H1 (cell line): Measurements from ENCODE around the gene ASB7. TPM values are rescaled to one million over a fixed set of nuclear protein-coding genes. Genes with fewer than 3 reads are reported as not detected.

ENCODE experiments used
- CTCF ChIA-PET: fragments of 300-600 bp; sonication (Branson Sonifier 250); formaldehyde crosslinking; loops from one replicate; lab custom pipeline; 2021; ENCODE audit not compliant: partially characterized antibody; lab: Charles Lee
- POLR2A ChIA-PET: fragments of 300-600 bp; sonication (Branson Sonifier 250); formaldehyde crosslinking; loops from one replicate; lab custom pipeline; 2021; ENCODE audit warnings: inconsistent platforms; ENCODE audit not compliant: partially characterized antibody; lab: Charles Lee
- DNase-seq, 2 experiments: peaks; one replicate each; pipeline versions ENCODE4 v3.0.0 to v3.0.0-alpha.2; 2010 to 2022; ENCODE audit warnings: low spot score in 2 of 2, low read depth in 1 of 2, mixed read lengths in 1 of 2
- FAIRE-seq: peaks from 2 replicates; lab custom pipeline; 2011; peaks lifted over from hg19 to GRCh38; lab: Jason Lieb, UNC
- H2AFZ ChIP-seq: 2 replicates; pipeline ENCODE4 v1.8.1; 2012; ENCODE audit warnings: low read length, inconsistent platforms
- H2AK5ac ChIP-seq: 2 replicates; pipeline ENCODE4 v1.6.1; 2013; ENCODE audit warnings: low read depth, low read length
- H2BK120ac ChIP-seq: replicated peaks from 2 replicates; pipeline ENCODE3; 2013; ENCODE audit warnings: low read depth, low read length, inconsistent platforms
- H2BK12ac ChIP-seq: 2 replicates; pipeline ENCODE4 v1.6.1; 2013; ENCODE audit warnings: low read depth, low read length
- H2BK15ac ChIP-seq: 2 replicates; pipeline ENCODE4 v1.6.1; 2013; ENCODE audit warnings: low read length
- H2BK20ac ChIP-seq: 2 replicates; pipeline ENCODE4 v1.6.1; 2013; ENCODE audit warnings: low read length
- H2BK5ac ChIP-seq: 2 replicates; pipeline ENCODE4 v1.6.1; 2013; ENCODE audit warnings: low read depth, low read length
- H3K14ac ChIP-seq: 2 replicates; pipeline ENCODE4 v1.6.1; 2013; ENCODE audit warnings: inconsistent platforms; ENCODE audit not compliant: insufficient read length
- H3K18ac ChIP-seq: 2 replicates; pipeline ENCODE4 v1.6.1; 2013; ENCODE audit warnings: low read length; ENCODE audit errors: extremely low read depth
- H3K23ac ChIP-seq: 2 replicates; pipeline ENCODE4 v1.6.1; 2013; ENCODE audit warnings: inconsistent platforms; ENCODE audit not compliant: insufficient read length
- H3K23me2 ChIP-seq: 2 replicates; pipeline ENCODE4 v1.6.1; 2013; ENCODE audit warnings: low read depth, low read length
- H3K27ac ChIP-seq: 2 replicates; pipeline ENCODE4 v1.6.1; 2011; ENCODE audit warnings: low read depth, low read length, inconsistent platforms
- H3K27me3 ChIP-seq, 4 experiments: replicated peaks in 1 of 4; 1 replicate in 1 of 4; 2 replicates in 3 of 4; pipeline versions ENCODE4 v1.6.1 to v1.8.1; 2011 to 2013; ENCODE audit warnings: low read length in 3 of 4, mild to moderate bottlenecking in 3 of 4, inconsistent platforms in 2 of 4, mixed read lengths in 2 of 4, moderate library complexity in 1 of 4; ENCODE audit not compliant: control insufficient read depth in 3 of 4, insufficient read depth in 3 of 4; ENCODE audit errors: extremely low read depth in 1 of 4
- H3K36me3 ChIP-seq, 4 experiments: 2 replicates each; pipeline versions ENCODE4 v1.6.1 to v1.8.1; 2011 to 2013; ENCODE audit warnings: mild to moderate bottlenecking in 4 of 4, low read length in 3 of 4, moderate library complexity in 2 of 4, control low read depth in 1 of 4, inconsistent platforms in 1 of 4; ENCODE audit not compliant: insufficient read depth in 4 of 4, control insufficient read depth in 2 of 4
- H3K4ac ChIP-seq: replicated peaks from 2 replicates; pipeline ENCODE3; 2013; ENCODE audit warnings: low read length, low read depth, mixed read lengths, inconsistent platforms; ENCODE audit not compliant: insufficient read length
- H3K4me1 ChIP-seq, 4 experiments: replicated peaks in 1 of 4; 1 replicate in 1 of 4; 2 replicates in 3 of 4; pipeline versions ENCODE4 v1.6.1 to v1.8.1; 2011 to 2013; ENCODE audit warnings: low read length in 3 of 4, inconsistent platforms in 2 of 4, mixed read lengths in 1 of 4; ENCODE audit not compliant: insufficient read depth in 4 of 4, control insufficient read depth in 3 of 4
- H3K4me2 ChIP-seq, 2 experiments: 2 replicates each; pipeline versions ENCODE4 v1.6.1 to v1.8.1; 2011 to 2013; ENCODE audit warnings: low read depth in 2 of 2, low read length in 2 of 2, control low read depth in 1 of 2, inconsistent platforms in 1 of 2, mild to moderate bottlenecking in 1 of 2; ENCODE audit not compliant: insufficient read depth in 1 of 2
- H3K4me3 ChIP-seq, 4 experiments: fragments of 200-600, 300-600 bp in 1 of 4; sonication (generic), shearing (Covaris generic), sonication (Bioruptor Twin) in 1 of 4; 2 replicates each; pipeline versions ENCODE4 v1.5.1 to v1.8.1; 2011 to 2016; ENCODE audit warnings: low read length in 4 of 4, low read depth in 3 of 4, control low read depth in 2 of 4, inconsistent platforms in 2 of 4, mild to moderate bottlenecking in 2 of 4, mixed read lengths in 1 of 4, moderate library complexity in 1 of 4; ENCODE audit not compliant: insufficient read depth in 2 of 4; ENCODE audit errors: extremely low read depth in 1 of 4
- H3K56ac ChIP-seq: replicated peaks from 2 replicates; pipeline ENCODE3; 2013; ENCODE audit warnings: low read depth, mild to moderate bottlenecking, mixed read lengths, low read length, inconsistent platforms; ENCODE audit not compliant: insufficient read length
- H3K79me1 ChIP-seq: 2 replicates; pipeline ENCODE4 v1.6.1; 2013; ENCODE audit warnings: low read depth, low read length, control low read depth
- H3K79me2 ChIP-seq, 2 experiments: 2 replicates each; pipeline versions ENCODE4 v1.6.1 to v1.8.1; 2012 to 2013; ENCODE audit warnings: low read length in 2 of 2, mild to moderate bottlenecking in 2 of 2, inconsistent platforms in 1 of 2; ENCODE audit not compliant: insufficient read depth in 2 of 2, control insufficient read depth in 1 of 2
- H3K9ac ChIP-seq, 4 experiments: replicated peaks in 1 of 4; 1 replicate in 1 of 4; 2 replicates in 3 of 4; pipeline versions ENCODE4 v1.6.1 to v1.8.1; 2011 to 2013; ENCODE audit warnings: low read depth in 3 of 4, low read length in 3 of 4, control low read depth in 2 of 4, mild to moderate bottlenecking in 2 of 4, moderate library complexity in 2 of 4, inconsistent platforms in 1 of 4; ENCODE audit errors: extremely low read depth in 1 of 4
- H3K9me3 ChIP-seq, 2 experiments: 2 replicates each; pipeline versions ENCODE4 v1.6.1 to v1.8.1; 2012 to 2013; ENCODE audit warnings: mild to moderate bottlenecking in 2 of 2, moderate library complexity in 2 of 2, control low read depth in 1 of 2, inconsistent platforms in 1 of 2, low read depth in 1 of 2, low read length in 1 of 2, mixed read lengths in 1 of 2; ENCODE audit not compliant: insufficient read depth in 2 of 2
- H4K20me1 ChIP-seq, 2 experiments: replicated peaks in 1 of 2; 2 replicates each; pipeline versions ENCODE3 to v1.8.1; 2011 to 2013; ENCODE audit warnings: inconsistent platforms in 2 of 2, low read length in 2 of 2, mild to moderate bottlenecking in 1 of 2; ENCODE audit not compliant: insufficient read depth in 2 of 2, control insufficient read depth in 1 of 2
- H4K5ac ChIP-seq: 2 replicates; pipeline ENCODE4 v1.6.1; 2013; ENCODE audit warnings: low read length, low read depth, mixed read lengths, inconsistent platforms; ENCODE audit not compliant: insufficient read length
- H4K8ac ChIP-seq: 2 replicates; pipeline ENCODE4 v1.8.0; 2013; ENCODE audit warnings: mild to moderate bottlenecking, moderate library complexity, low read length, inconsistent platforms; ENCODE audit not compliant: insufficient read depth; ENCODE audit errors: extremely low read depth
- H4K91ac ChIP-seq: replicated peaks from 2 replicates; pipeline ENCODE3; 2013; ENCODE audit warnings: low read length, mixed read lengths, inconsistent platforms; ENCODE audit not compliant: insufficient read length
- BACH1 ChIP-seq: IDR thresholded peaks from 2 replicates; pipeline ENCODE4 v1.6.1; 2012; ENCODE audit warnings: low read length, improper control_type of control experiment
- HDAC2 ChIP-seq, 2 experiments: fragments of 300-600 bp in 1 of 2; sonication (generic) in 1 of 2; IDR thresholded peaks; 2 replicates each; pipeline ENCODE4 v1.6.1; 2011 to 2012; ENCODE audit warnings: low read depth in 2 of 2, low read length in 2 of 2, mild to moderate bottlenecking in 2 of 2, moderate library complexity in 2 of 2, borderline replicate concordance in 1 of 2, inconsistent platforms in 1 of 2
- NRF1 ChIP-seq: IDR thresholded peaks from 2 replicates; pipeline ENCODE4 v1.6.1; 2011; ENCODE audit warnings: mild to moderate bottlenecking, low read depth, low read length, improper control_type of control experiment
- SIN3A ChIP-seq, 2 experiments: IDR thresholded peaks in 1 of 2; conservative IDR thresholded peaks in 1 of 2; 2 replicates each; pipeline ENCODE4 v1.6.1; 2011 to 2012; ENCODE audit warnings: low read length in 2 of 2, improper control_type of control experiment in 1 of 2, low read depth in 1 of 2, mild to moderate bottlenecking in 1 of 2
- WGBS, 2 experiments: shearing (Covaris generic) in 1 of 2; methylation state at CpG; one replicate each; pipeline versions ENCODE4 v1.1.6 to v1.1.7; 2013 to 2015; ENCODE audit warnings: low lambda C conversion rate in 2 of 2, mixed read lengths in 2 of 2, inconsistent platforms in 1 of 2, low coverage in 1 of 2, missing lambda C conversion rate in 1 of 2; ENCODE audit not compliant: insufficient replicate concordance in 2 of 2, insufficient coverage in 1 of 2, insufficient read length in 1 of 2; ENCODE audit errors: extremely low coverage in 1 of 2, missing lambda C conversion rate in 1 of 2; 5-methylcytosine and 5-hydroxymethylcytosine counted together
- polyA plus RNA-seq, 7 experiments: library from polyadenylated mRNA; depleted of rRNA in 3 of 7; stranded (reverse) in 5 of 7; unstranded in 2 of 7; fragments of >200 nt in 5 of 7; fragments of 200-250 nt in 2 of 7; gene quantifications; 1 replicate in 5 of 7; 2 replicates in 1 of 7; 4 replicates in 1 of 7; pipeline versions ENCODE4 v1.2.1 to v1.2.3, GENCODE V29; 2011 to 2013; ENCODE audit warnings: missing spikeins in 2 of 7, mixed read lengths in 2 of 7
- total RNA-seq: library from RNA; stranded (reverse); fragmentation: NEBNext Ultra II Directional; extraction: Animal tissue kit (Norgen Biotek cat#: 25700); gene quantifications from 2 replicates; pipeline ENCODE4 v1.2.1, GENCODE V29; 2021

Gene ASB7
- total and polyA plus RNA-seq, 2 of the 8 experiments (the other 6 are each of a cell fraction or from before 2014, with no cell fraction given) = 5.2 to 12.8 TPM

- Histone ChIP-seq H3K27me3 (no peaks in the 10 kb centered on the region), H2BK5ac (no peak overlapping the region), H3K56ac (no peak overlapping the region), H2BK20ac (0 out of 2 replicates have a peak overlapping the region, but pooled peaks have one; percentile 34), H3K9me3 (no peaks in the 10 kb centered on the region), H3K9ac (no peak overlapping the region), H3K4ac (no peak overlapping the region), H3K79me1 (no peaks in the 10 kb centered on the region), H2BK120ac (no peak overlapping the region), H3K4me2 (no peak overlapping the region), H2BK12ac (no peak overlapping the region), H3K27ac (no peak overlapping the region), H3K23me2 (no peaks in the 10 kb centered on the region; the same call in 1 of the 2 replicates), H2AK5ac (no peak overlapping the region), H2BK15ac (no peak overlapping the region), H3K79me2 (no peaks in the 10 kb centered on the region), H4K20me1 (no peaks in the 10 kb centered on the region), H3K36me3 (no peaks in the 10 kb centered on the region), H2AFZ (no peak overlapping the region), H4K8ac (no peak overlapping the region; the same call in 1 of the 2 replicates), H3K23ac (no peak overlapping the region), H4K5ac (no peak overlapping the region), H3K4me3 (no peak overlapping the region), H4K91ac (no peak overlapping the region), H3K18ac (no peak overlapping the region), H3K4me1 (peaks cover 0 to 5% (median 3%) of the 10 kb centered on the region in 4 experiments; a peak in 2 of 7 replicates), H3K14ac (no peak overlapping the region)
- FAIRE-seq (no peak), DNase-seq (no peak)
- TF ChIP-seq NRF1 (no peak), BACH1 (no peak), SIN3A (conservative IDR thresholded peaks at IDR 0.05 in 1 of 2, IDR thresholded peaks at IDR 0.05 in 1 of 2; ENCODE audit: low read depth in 1 of 2, low read length in 2 of 2) (no peak), HDAC2 (IDR thresholded peaks at IDR 0.05; ENCODE audit: borderline replicate concordance in 1 of 2, low read depth in 2 of 2, low read length in 2 of 2) (no peak)
- 90% methylated on average over 13 of the region's 14 CpGs; no CpG with 5 or more reads in 1 of the 2 experiments for WGBS, 2 experiments
- ChIA-PET CTCF (interaction anchor here (1.0 to 2.7 kb wide), 6 partner anchors 8 to 349 kb away, joined by 3 to 9 read pairs (median 6); no protein-coding TSS in a partner anchor), POLR2A (no interaction called here)
Measured at GRCh38 chr15:100658895-100659294, 56.5 kb downstream of the ASB7 start.
